DMS153 (cell line): ENCODE results near the gene EML6.

Experiments
- DNase-seq: peaks from one replicate; lab custom pipeline; 2025; lab: John Stamatoyannopoulos, UW

The EML6 gene

GRCh38 chr2:54708584-54709335 is 14.7 kb upstream of the EML6 start:
- DNase-seq = no peak

GRCh38 chr2:54709336-54709809 is 14.1 kb upstream of the EML6 start:
- DNase-seq = no peak

- DNase-seq = no peak
These were observed 13.2 kb upstream of the EML6 start for GRCh38 chr2:54710216-54710615.

GRCh38 chr2:54712516-54712915 is 10.9 kb upstream of the EML6 start:
- DNase-seq = no peak

GRCh38 chr2:54714996-54715395 is 8.5 kb upstream of the EML6 start:
- no peak for DNase-seq

GRCh38 chr2:54716375-54716774 is 7.1 kb upstream of the EML6 start:
- DNase-seq = no peak

GRCh38 chr2:54720563-54720962 is 2.9 kb upstream of the EML6 start:
- no peak for DNase-seq

- no peak for DNase-seq
These were observed 821 bp upstream of the EML6 start for GRCh38 chr2:54722641-54723040.

GRCh38 chr2:54723996-54724559 is 616 bp downstream of the EML6 start:
- no peak for DNase-seq

- DNase-seq = no peak
These were observed 1.3 kb downstream of the EML6 start for GRCh38 chr2:54724560-54725342.

- DNase-seq = no peak
These were observed 2.1 kb downstream of the EML6 start for GRCh38 chr2:54725343-54726099.

GRCh38 chr2:54726431-54726830 is 3.0 kb downstream of the EML6 start:
- no peak for DNase-seq

- DNase-seq = no peak
These were observed 3.5 kb downstream of the EML6 start for GRCh38 chr2:54726940-54727339.

- no peak for DNase-seq
These were observed 5.2 kb downstream of the EML6 start for GRCh38 chr2:54728669-54729120.

GRCh38 chr2:54735636-54736035 is 12.2 kb downstream of the EML6 start:
- DNase-seq = no peak

- DNase-seq = no peak
These were observed 14.8 kb downstream of the EML6 start for GRCh38 chr2:54738281-54738680.

- no peak for DNase-seq
These were observed 16.9 kb downstream of the EML6 start for GRCh38 chr2:54740333-54740732.

GRCh38 chr2:54741250-54741649 is 17.8 kb downstream of the EML6 start:
- DNase-seq = no peak

GRCh38 chr2:54750040-54750439 is 26.6 kb downstream of the EML6 start:
- DNase-seq = no peak

GRCh38 chr2:54752439-54752838 is 29.0 kb downstream of the EML6 start:
- no peak for DNase-seq

GRCh38 chr2:54755641-54756326 is 32.3 kb downstream of the EML6 start:
- DNase-seq = no peak

- no peak for DNase-seq
These were observed 34.0 kb downstream of the EML6 start for GRCh38 chr2:54757500-54757899.
